OCI-M2 (cell line): ENCODE data around the gene ZXDC.

Experiments used
- DNase-seq: peaks from one replicate; lab custom pipeline; 2025; ENCODE audit not compliant: unreplicated experiment; lab: John Stamatoyannopoulos, UW

The ZXDC gene

GRCh38 chr3:126474498-126475412 lies 936 bp downstream of the ZXDC start:
- DNase-seq = no peak

- DNase-seq = no peak
Observed at GRCh38 chr3:126473292-126474168, 2.2 kb downstream of the ZXDC start.

- DNase-seq = no peak
Observed at GRCh38 chr3:126472277-126473006, 3.2 kb downstream of the ZXDC start.

- DNase-seq = no peak
Observed at GRCh38 chr3:126469479-126469878, 6.2 kb downstream of the ZXDC start.

GRCh38 chr3:126468028-126468891 lies 7.4 kb downstream of the ZXDC start:
- no peak for DNase-seq

GRCh38 chr3:126467611-126467955 lies 8.1 kb downstream of the ZXDC start:
- DNase-seq = no peak

- DNase-seq = no peak
Observed at GRCh38 chr3:126466886-126467610, 8.6 kb downstream of the ZXDC start.

GRCh38 chr3:126465928-126466544 lies 9.7 kb downstream of the ZXDC start:
- DNase-seq = no peak

- no peak for DNase-seq
Observed at GRCh38 chr3:126464997-126465396, 10.7 kb downstream of the ZXDC start.

GRCh38 chr3:126464494-126464893 lies 11.2 kb downstream of the ZXDC start:
- no peak for DNase-seq

- DNase-seq = no peak
Observed at GRCh38 chr3:126464093-126464492, 11.6 kb downstream of the ZXDC start.

- DNase-seq = no peak
Observed at GRCh38 chr3:126463521-126463920, 12.2 kb downstream of the ZXDC start.

GRCh38 chr3:126461450-126462070 lies 14.1 kb downstream of the ZXDC start:
- no peak for DNase-seq

- no peak for DNase-seq
Observed at GRCh38 chr3:126460381-126460780, 15.3 kb downstream of the ZXDC start.

GRCh38 chr3:126459763-126460127 lies 15.9 kb downstream of the ZXDC start:
- DNase-seq = no peak

GRCh38 chr3:126459111-126459762 lies 16.5 kb downstream of the ZXDC start:
- DNase-seq = no peak

- DNase-seq = no peak
Observed at GRCh38 chr3:126456766-126457388, 18.8 kb downstream of the ZXDC start.

- no peak for DNase-seq
Observed at GRCh38 chr3:126456211-126456610, 19.5 kb downstream of the ZXDC start.
